ENCODE data around the gene BSDC1.
"Not testable (repeated sequence)": the region's sequence is repeated elsewhere in the genome, so short reads cannot be mapped to it uniquely, and the experiment has no call there.

The BSDC1 gene, protein sequence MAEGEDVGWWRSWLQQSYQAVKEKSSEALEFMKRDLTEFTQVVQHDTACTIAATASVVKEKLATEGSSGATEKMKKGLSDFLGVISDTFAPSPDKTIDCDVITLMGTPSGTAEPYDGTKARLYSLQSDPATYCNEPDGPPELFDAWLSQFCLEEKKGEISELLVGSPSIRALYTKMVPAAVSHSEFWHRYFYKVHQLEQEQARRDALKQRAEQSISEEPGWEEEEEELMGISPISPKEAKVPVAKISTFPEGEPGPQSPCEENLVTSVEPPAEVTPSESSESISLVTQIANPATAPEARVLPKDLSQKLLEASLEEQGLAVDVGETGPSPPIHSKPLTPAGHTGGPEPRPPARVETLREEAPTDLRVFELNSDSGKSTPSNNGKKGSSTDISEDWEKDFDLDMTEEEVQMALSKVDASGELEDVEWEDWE

DNA sequence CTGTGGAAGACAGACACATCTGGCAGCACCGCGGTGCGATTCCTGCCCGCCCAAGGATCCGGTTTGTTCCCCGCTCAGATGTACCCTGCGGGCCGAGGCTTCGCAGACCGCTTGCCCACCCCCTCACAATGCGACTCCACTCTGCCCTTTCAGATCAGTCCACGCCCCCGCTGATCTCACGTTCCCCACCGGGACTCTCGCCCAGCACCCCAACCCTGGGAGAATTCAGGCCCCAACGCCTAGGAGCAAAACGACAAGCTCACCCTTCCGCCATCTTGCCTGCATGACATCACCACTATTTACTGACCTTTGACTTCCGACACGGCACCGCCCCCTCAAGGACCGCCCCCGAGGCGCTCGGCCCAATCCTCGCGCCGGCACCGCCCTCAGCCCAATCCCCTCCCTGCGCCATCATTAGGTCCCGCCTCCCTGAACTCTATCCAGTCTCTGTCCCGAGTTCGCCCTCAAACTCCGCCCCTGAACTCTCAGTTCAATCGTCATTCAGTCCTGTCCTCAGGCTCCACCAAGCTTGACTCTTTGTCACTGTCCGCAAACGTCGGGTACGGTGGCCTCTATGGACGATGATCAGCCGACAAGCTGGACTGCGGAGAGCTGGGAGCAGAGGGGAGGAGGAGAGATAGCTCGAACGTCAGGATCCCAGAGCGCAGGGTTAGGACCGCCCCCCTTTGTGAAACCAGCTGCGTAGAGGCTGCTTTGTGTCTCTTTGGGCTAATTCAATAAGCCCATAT is at the start of gene BSDC1:
BSDC1 (minus strand) TSS at position 301 of the 749 bp plus-strand sequence; CDS start at position 274, 27 bp downstream.
- in situ Hi-C loops (cut with HindIII; ENCODE audit: low sequenced_read_pairs) = no loop called here

- in situ Hi-C loops (cut with HindIII; ENCODE audit: low sequenced_read_pairs) = not testable (repeated sequence)
Measured at GRCh38 chr1:32441467-32441866, 47.2 kb upstream of the BSDC1 start.

GRCh38 chr1:32438777-32439176 is 44.5 kb upstream of the BSDC1 start:
- in situ Hi-C loops (cut with HindIII; ENCODE audit: low sequenced_read_pairs) = not testable (repeated sequence)

DNA sequence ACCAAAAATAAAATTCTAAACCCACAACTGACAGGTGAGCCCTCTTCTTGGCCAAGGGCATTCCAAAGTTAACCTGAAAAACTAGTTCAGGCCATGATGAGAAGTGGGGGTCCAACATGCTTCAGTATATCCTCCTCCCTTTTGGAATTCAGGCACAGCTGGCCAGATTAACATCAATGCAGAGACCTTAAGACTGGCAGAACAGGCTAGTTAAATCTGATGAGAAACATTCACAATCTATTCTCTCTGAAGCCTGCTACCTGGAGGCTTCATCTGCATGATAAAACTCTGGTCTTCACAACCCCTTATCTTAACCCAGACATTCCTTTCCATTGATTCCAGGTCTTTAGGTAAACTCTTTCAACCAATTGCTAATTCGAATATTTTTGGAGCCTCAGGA is 43.9 kb upstream of the BSDC1 start:
- in situ Hi-C loops (cut with HindIII; ENCODE audit: low sequenced_read_pairs) = no loop called here

- in situ Hi-C loops (cut with HindIII; ENCODE audit: low sequenced_read_pairs) = no loop called here
Measured at GRCh38 chr1:32431736-32432400, 37.6 kb upstream of the BSDC1 start.

GRCh38 chr1:32427264-32427963 is 33.2 kb upstream of the BSDC1 start:
- in situ Hi-C loops (cut with HindIII; ENCODE audit: low sequenced_read_pairs) = no loop called here

- in situ Hi-C loops (cut with HindIII; ENCODE audit: low sequenced_read_pairs) = no loop called here
Measured at GRCh38 chr1:32426489-32427255, 32.4 kb upstream of the BSDC1 start.

DNA sequence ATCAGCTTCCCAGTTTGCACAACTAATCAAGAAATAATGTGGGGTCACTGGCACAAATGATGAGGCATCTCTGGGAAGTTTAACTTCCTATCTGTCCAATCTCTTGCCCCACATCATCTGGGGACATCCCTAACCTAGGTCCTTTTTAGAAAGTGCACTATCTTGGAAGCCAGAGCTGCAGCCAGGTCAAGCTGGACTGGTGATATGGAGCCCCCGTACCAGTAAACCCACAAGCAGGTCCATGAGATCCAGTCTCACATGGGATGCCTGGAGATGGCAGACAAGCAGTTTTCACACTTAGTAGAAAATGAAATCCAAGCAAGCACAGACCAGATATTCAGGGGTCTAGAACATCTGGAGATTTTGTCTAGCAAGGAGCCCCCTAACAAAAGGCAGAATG is 27.5 kb upstream of the BSDC1 start:
- in situ Hi-C loops (cut with HindIII; ENCODE audit: low sequenced_read_pairs) = no loop called here

DNA sequence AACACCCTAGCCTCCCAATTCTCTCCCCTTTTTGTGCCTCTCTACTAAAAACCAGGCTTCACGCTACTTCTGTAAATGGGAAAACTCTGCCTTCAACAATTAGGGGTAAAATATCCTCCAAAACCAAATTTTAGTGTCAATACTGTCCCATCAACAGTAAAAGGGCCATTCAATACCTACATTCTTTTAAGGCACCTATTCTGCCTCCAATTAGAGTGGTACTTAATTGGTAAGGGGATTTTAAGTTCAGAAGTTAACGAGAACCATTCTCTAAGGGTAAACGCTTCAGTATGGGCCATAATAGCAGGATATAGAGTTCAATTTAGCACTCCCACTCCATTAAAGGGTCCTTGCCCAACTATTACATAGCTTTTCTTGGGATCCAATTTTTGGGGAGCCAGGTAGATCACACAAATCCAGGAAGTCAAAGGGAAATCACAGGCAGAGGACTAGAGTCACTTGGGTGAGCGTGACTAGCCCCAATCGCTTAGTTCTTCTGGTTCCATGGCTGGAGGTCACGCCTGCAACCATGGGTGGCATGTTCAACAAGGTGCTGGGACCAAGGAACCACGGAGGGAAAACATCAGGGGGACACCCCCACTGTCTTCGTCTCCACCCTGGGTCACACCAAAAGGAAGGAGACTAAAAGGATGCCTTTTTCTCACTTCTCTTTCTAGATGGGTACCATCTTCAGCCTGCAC is 20.1 kb upstream of the BSDC1 start:
- in situ Hi-C loops (cut with HindIII; ENCODE audit: low sequenced_read_pairs) = no loop called here

GRCh38 chr1:32413507-32414185 is 19.4 kb upstream of the BSDC1 start:
- in situ Hi-C loops (cut with HindIII; ENCODE audit: low sequenced_read_pairs) = no loop called here

- in situ Hi-C loops (cut with HindIII; ENCODE audit: low sequenced_read_pairs) = no loop called here
Measured at GRCh38 chr1:32411261-32411660, 17.0 kb upstream of the BSDC1 start.

DNA sequence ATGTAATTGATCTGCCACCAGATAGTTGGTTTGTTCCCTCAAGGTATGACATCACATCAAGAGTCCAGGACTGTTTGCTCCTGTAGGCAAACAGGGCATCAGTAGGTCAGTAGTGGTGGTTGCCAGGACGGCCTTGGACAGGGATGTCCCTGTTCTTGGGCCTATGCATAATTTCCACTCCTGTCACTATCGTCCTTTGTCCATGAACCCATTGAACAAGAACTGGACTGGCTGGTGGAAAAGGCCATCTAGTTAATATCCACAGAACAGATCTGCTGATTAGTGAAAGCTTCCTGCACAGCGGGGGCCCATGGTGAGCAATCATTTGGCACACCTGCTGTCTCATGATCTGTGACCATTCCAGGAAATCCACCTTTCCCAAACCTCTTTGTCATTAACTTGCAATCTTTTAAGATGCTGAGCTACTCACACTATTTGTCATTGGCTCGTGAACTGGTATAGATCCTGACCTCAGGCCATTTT is 12.4 kb upstream of the BSDC1 start:
- in situ Hi-C loops (cut with HindIII; ENCODE audit: low sequenced_read_pairs) = no loop called here

GRCh38 chr1:32405672-32406467 is 11.6 kb upstream of the BSDC1 start:
- in situ Hi-C loops (cut with HindIII; ENCODE audit: low sequenced_read_pairs) = no loop called here

DNA sequence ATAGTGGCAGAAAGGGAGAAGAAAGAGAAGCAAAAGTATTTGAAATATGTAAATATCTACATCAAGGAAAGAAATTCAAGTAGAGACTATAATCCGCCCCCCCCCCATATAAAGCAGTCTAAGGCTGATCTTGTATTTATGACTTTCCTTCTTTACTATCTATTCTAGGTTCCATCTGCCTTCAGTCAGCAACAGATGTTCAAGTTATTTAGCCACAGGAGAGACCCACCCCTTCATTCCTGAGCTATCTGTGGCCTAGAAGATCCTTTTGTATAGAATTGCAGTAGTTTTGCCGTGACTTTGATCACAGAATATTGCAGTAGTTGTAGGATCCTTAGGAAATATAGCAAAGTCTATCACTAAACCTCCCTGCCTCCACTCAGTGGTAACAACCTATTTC is 10.7 kb upstream of the BSDC1 start:
- in situ Hi-C loops (cut with HindIII; ENCODE audit: low sequenced_read_pairs) = no loop called here

DNA sequence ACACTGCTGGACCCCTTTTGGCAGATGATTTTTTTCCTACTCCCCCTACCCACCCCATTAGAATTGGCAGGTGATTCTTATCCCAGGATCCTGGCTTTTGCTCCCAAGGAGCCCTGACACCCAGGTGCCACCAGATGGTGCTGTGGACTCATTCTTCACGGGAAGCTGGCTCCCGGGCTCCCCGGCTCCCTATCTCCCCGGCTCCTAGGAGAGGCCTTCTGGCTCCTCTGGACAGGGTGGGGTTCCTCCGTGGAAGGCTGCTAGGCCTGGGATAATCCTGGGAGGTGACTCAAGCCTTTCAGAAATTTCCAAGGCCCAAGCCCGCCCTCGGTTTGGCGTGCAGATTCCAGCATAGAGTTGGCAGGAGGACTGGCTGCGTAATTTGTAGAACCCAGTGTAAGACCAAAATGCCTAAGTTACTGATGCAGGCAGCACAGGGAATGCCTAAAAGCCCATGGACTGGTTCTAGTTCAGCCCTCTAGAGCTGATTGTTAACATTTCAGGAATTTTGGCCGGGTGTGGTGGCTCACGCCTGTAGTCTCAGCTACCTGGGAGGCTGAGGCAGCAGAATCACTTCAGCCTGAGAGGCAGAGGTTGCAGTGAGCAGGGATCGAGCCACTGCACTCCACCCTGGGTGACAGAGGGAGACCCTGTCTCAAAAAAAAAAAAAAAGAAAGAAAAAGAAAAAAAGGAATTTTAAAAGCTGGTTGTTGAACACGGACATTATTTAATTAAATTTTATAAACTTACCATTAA is 6.8 kb upstream of the BSDC1 start:
- in situ Hi-C loops (cut with HindIII; ENCODE audit: low sequenced_read_pairs) = no loop called here

DNA sequence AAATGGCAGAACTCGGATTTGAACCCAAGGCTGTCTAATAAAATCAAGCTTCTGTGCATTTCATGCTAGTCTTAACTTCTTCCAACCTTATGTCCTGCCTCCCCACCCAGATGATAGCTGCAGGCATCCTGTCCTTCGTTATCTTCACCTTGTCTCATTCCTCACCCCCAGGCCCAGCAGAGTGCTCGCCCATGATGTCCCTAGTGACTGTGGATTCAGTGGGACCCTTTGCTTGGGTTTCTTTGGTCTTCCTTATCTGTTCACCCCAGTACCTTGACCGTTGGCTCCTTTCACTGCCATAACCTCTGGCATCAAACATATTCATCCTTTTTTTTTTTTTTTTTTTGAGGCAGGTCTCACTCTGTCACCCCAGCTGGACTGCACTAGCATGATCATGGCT is 5.6 kb upstream of the BSDC1 start:
- in situ Hi-C loops (cut with HindIII; ENCODE audit: low sequenced_read_pairs) = no loop called here

- in situ Hi-C loops (cut with HindIII; ENCODE audit: low sequenced_read_pairs) = no loop called here
Measured at GRCh38 chr1:32398401-32398800, 4.2 kb upstream of the BSDC1 start.
